WTC11 (cell line): Measurements from ENCODE around the gene SMYD3. TPM values are rescaled to one million over a fixed set of nuclear protein-coding genes. Genes with fewer than 3 reads are reported as not detected.
A peak's percentile ranks its signal among the peaks of the same experiment; 100 is the strongest.

Experiments
- ATAC-seq: fragments of 200-7000 bp; cut with Tn5 transposase; 2 replicates; pipeline ENCODE4 v1.10.0; 2021; ENCODE audit warnings: mild to moderate bottlenecking, moderate library complexity
- CTCF ChIA-PET: fragments of 300-600 bp; sonication (Branson Sonifier 250); formaldehyde crosslinking; loops from one replicate; lab custom pipeline; 2021; ENCODE audit warnings: antibody characterized with exemption; lab: Charles Lee
- POLR2A ChIA-PET: fragments of 350-600 bp; sonication (Branson Sonifier 250); formaldehyde crosslinking; loops from one replicate; lab custom pipeline; 2021; ENCODE audit warnings: antibody characterized with exemption; lab: Charles Lee
- DNase-seq: peaks from one replicate; pipeline ENCODE4 v3.0.0; 2021; ENCODE audit warnings: low spot score
- H3K27ac Mint-ChIP-seq: 2 replicates; pipeline ENCODE4 v1.8.0; 2021; ENCODE audit warnings: mixed read lengths
- H3K27me3 Mint-ChIP-seq: 2 replicates; pipeline ENCODE4 v1.8.0; 2021; ENCODE audit warnings: low read depth, mild to moderate bottlenecking, moderate library complexity, mixed read lengths
- H3K36me3 Mint-ChIP-seq: 2 replicates; pipeline ENCODE4 v1.8.0; 2021; ENCODE audit warnings: mixed read lengths
- H3K4me1 Mint-ChIP-seq: 2 replicates; pipeline ENCODE4 v1.8.0; 2022; ENCODE audit warnings: mixed read lengths
- H3K4me3 Mint-ChIP-seq: 2 replicates; pipeline ENCODE4 v1.8.0; 2021; ENCODE audit warnings: mild to moderate bottlenecking, moderate library complexity, mixed read lengths
- H3K9me3 Mint-ChIP-seq: 2 replicates; pipeline ENCODE4 v1.8.0; 2021; ENCODE audit warnings: mixed read lengths
- ATF1 ChIP-seq: sonication (generic); formaldehyde crosslinking; IDR thresholded peaks from 2 replicates; pipeline ENCODE4 v1.8.1; 2023; ENCODE audit warnings: mild to moderate bottlenecking, moderate library complexity, missing genetic modification reagents
- ATF3 ChIP-seq: sonication (generic); formaldehyde crosslinking; conservative IDR thresholded peaks from 2 replicates; pipeline ENCODE4 v1.8.1; 2022; ENCODE audit warnings: mild to moderate bottlenecking, missing genetic modification reagents
- CREM ChIP-seq: sonication (generic); formaldehyde crosslinking; IDR thresholded peaks from 2 replicates; pipeline ENCODE4 v1.8.1; 2022; ENCODE audit warnings: mild to moderate bottlenecking, missing genetic modification reagents, moderate library complexity
- ELF4 ChIP-seq: sonication (generic); formaldehyde crosslinking; IDR thresholded peaks from 2 replicates; pipeline ENCODE4 v1.8.1; 2022; ENCODE audit warnings: low read depth, mild to moderate bottlenecking, moderate library complexity, missing genetic modification reagents
- ERG ChIP-seq: fragments of 250-450 bp; sonication (Bioruptor Pico); IDR thresholded peaks from 2 replicates; pipeline ENCODE4 v1.8.0; 2021; ENCODE audit warnings: mild to moderate bottlenecking
- GABPB1 ChIP-seq: sonication (generic); formaldehyde crosslinking; IDR thresholded peaks from 2 replicates; pipeline ENCODE4 v1.8.1; 2023; ENCODE audit warnings: mild to moderate bottlenecking, missing genetic modification reagents
- IRF2 ChIP-seq: sonication (generic); formaldehyde crosslinking; IDR thresholded peaks from 2 replicates; pipeline ENCODE4 v1.8.0; 2022; ENCODE audit warnings: low read depth, missing genetic modification reagents, borderline replicate concordance
- NFATC4 ChIP-seq: fragments of 250-450 bp; sonication (Bioruptor Pico); IDR thresholded peaks from 2 replicates; pipeline ENCODE4 v1.9.0; 2021; ENCODE audit warnings: mild to moderate bottlenecking
- NR2C2 ChIP-seq: sonication (generic); formaldehyde crosslinking; IDR thresholded peaks from 2 replicates; pipeline ENCODE4 v1.8.0; 2022; ENCODE audit warnings: mild to moderate bottlenecking, missing genetic modification reagents
- OVOL2 ChIP-seq: fragments of 250-450 bp; sonication (Bioruptor Pico); IDR thresholded peaks from 2 replicates; pipeline ENCODE4 v1.9.0; 2021; ENCODE audit warnings: mild to moderate bottlenecking, borderline replicate concordance
- PREB ChIP-seq: sonication (generic); formaldehyde crosslinking; IDR thresholded peaks from 2 replicates; pipeline ENCODE4 v1.8.1; 2022; ENCODE audit warnings: mild to moderate bottlenecking, missing genetic modification reagents, moderate library complexity, borderline replicate concordance
- RELA ChIP-seq: sonication (generic); formaldehyde crosslinking; IDR thresholded peaks from 2 replicates; pipeline ENCODE4 v1.8.1; 2022; ENCODE audit warnings: missing genetic modification reagents, mild to moderate bottlenecking, borderline replicate concordance
- SOX15 ChIP-seq: fragments of 250-450 bp; sonication (Bioruptor Pico); IDR thresholded peaks from 2 replicates; pipeline ENCODE4 v1.9.0; 2021; ENCODE audit warnings: mild to moderate bottlenecking
- STAT6 ChIP-seq: sonication (generic); formaldehyde crosslinking; conservative IDR thresholded peaks from 2 replicates; pipeline ENCODE4 v1.8.1; 2023; ENCODE audit warnings: mild to moderate bottlenecking, low read depth, missing genetic modification reagents, moderate library complexity
- TCF7 ChIP-seq: sonication (generic); formaldehyde crosslinking; IDR thresholded peaks from 2 replicates; pipeline ENCODE4 v1.8.0; 2022; ENCODE audit warnings: mild to moderate bottlenecking, low read depth, missing genetic modification reagents, moderate library complexity
- ZBTB21 ChIP-seq: sonication (generic); formaldehyde crosslinking; IDR thresholded peaks from 2 replicates; pipeline ENCODE4 v1.8.1; 2023; ENCODE audit warnings: mild to moderate bottlenecking, missing genetic modification reagents, borderline replicate concordance
- ZMAT4 ChIP-seq: fragments of 250-450 bp; sonication (Bioruptor Pico); IDR thresholded peaks from 2 replicates; pipeline ENCODE4 v1.9.0; 2021; ENCODE audit warnings: mild to moderate bottlenecking
- ZNF138 ChIP-seq: sonication (generic); formaldehyde crosslinking; conservative IDR thresholded peaks from 2 replicates; pipeline ENCODE4 v1.8.1; 2022; ENCODE audit warnings: mild to moderate bottlenecking, moderate library complexity, missing genetic modification reagents
- ZNF232 ChIP-seq: sonication (generic); formaldehyde crosslinking; IDR thresholded peaks from 2 replicates; pipeline ENCODE4 v1.8.0; 2022; ENCODE audit warnings: mild to moderate bottlenecking, missing genetic modification reagents
- ZNF416 ChIP-seq: fragments of 250-450 bp; sonication (Bioruptor Pico); IDR thresholded peaks from 2 replicates; pipeline ENCODE4 v1.9.0; 2021; ENCODE audit warnings: mild to moderate bottlenecking, inconsistent platforms
- ZNF425 ChIP-seq: fragments of 250-450 bp; sonication (Bioruptor Pico); conservative IDR thresholded peaks from 2 replicates; pipeline ENCODE4 v1.9.0; 2021; ENCODE audit warnings: mild to moderate bottlenecking
- ZNF512 ChIP-seq: sonication (generic); formaldehyde crosslinking; IDR thresholded peaks from 2 replicates; pipeline ENCODE4 v1.8.1; 2022; ENCODE audit warnings: missing genetic modification reagents, borderline replicate concordance
- ZSCAN18 ChIP-seq: fragments of 250-450 bp; sonication (Bioruptor Pico); IDR thresholded peaks from 2 replicates; pipeline ENCODE4 v2.1.2; 2022; ENCODE audit warnings: mild to moderate bottlenecking, moderate library complexity
- total RNA-seq: library from RNA; stranded (reverse); gene quantifications from 3 replicates; pipeline ENCODE4 v1.2.3, GENCODE V29; 2021

The SMYD3 gene
- total RNA-seq, 1 experiment from 2014 or later = 21.4 TPM

GRCh38 chr1:245896258-245896657, 610.8 kb downstream of the SMYD3 start:
- DNase-seq = no peak
- CTCF ChIA-PET = no interaction called here

GRCh38 chr1:245895455-245895959, 611.6 kb downstream of the SMYD3 start:
- ATAC-seq (no peak), DNase-seq (no peak)
- CTCF ChIA-PET = no interaction called here
- Mint-ChIP-seq H3K36me3 (peaks cover 19% of the 10 kb centered on the region; the same call in 1 of the 2 replicates), H3K4me1 (no peaks in the 10 kb centered on the region), H3K4me3 (no peak overlapping the region), H3K27me3 (peaks cover 3% of the 10 kb centered on the region; the same call in 1 of the 2 replicates), H3K9me3 (peaks cover 40% of the 10 kb centered on the region), H3K27ac (peak overlapping the region; percentile 69; the same call in 1 of the 2 replicates)
- POLR2A ChIA-PET = no interaction called here
- TF ChIP-seq ZSCAN18 (CRISPR knock-in tag) (no peak), PREB (CRISPR knock-in tag) (no peak), ZNF416 (no peak), CREM (CRISPR knock-in tag) (no peak), ATF1 (no peak), GABPB1 (no peak), ZNF425 (CRISPR knock-in tag) (no peak)

More at GRCh38 chr1:245896258-245896657, 610.8 kb downstream of the SMYD3 start:
- peaks cover 19% of the 10 kb centered on the region; the same call in 1 of the 2 replicates for H3K36me3 Mint-ChIP-seq
- peaks cover 3% of the 10 kb centered on the region; the same call in 1 of the 2 replicates for H3K27me3 Mint-ChIP-seq
- ATAC-seq = no peak
- POLR2A ChIA-PET = interaction anchor here (0.6 kb wide), 1 partner anchor 581 kb away, joined by 5 read pairs; no protein-coding TSS in a partner anchor
- H3K27ac Mint-ChIP-seq = no peak overlapping the region
- no peaks in the 10 kb centered on the region for H3K4me1 Mint-ChIP-seq
- TF ChIP-seq SOX15 (no peak), ZNF512 (CRISPR knock-in tag) (no peak), ELF4 (no peak), ATF3 (CRISPR knock-in tag) (no peak), NR2C2 (CRISPR knock-in tag) (no peak), ZNF232 (CRISPR knock-in tag) (no peak), TCF7 (CRISPR knock-in tag) (no peak), ERG (CRISPR knock-in tag) (no peak), CREM (CRISPR knock-in tag) (no peak), NFATC4 (CRISPR knock-in tag) (no peak), ZMAT4 (CRISPR knock-in tag) (no peak), IRF2 (CRISPR knock-in tag) (no peak), ZBTB21 (CRISPR knock-in tag) (no peak), OVOL2 (CRISPR knock-in tag) (no peak), ZNF138 (CRISPR knock-in tag) (no peak), STAT6 (CRISPR knock-in tag) (no peak), RELA (CRISPR knock-in tag) (no peak)
- peaks cover 43% of the 10 kb centered on the region for H3K9me3 Mint-ChIP-seq
- no peak overlapping the region for H3K4me3 Mint-ChIP-seq
